CD4-positive, alpha-beta T cell (primary cell): ENCODE measurements around the gene C11orf97. TPM values are rescaled to one million over a fixed set of nuclear protein-coding genes. Genes with fewer than 3 reads are reported as not detected.

Experiments used
- ATAC-seq: fragments of 200-7000 bp; cut with Tn5 transposase; one replicate; pipeline ENCODE4 v1.10.0; 2022; ENCODE audit warnings: mild to moderate bottlenecking; ENCODE audit not compliant: poor library complexity
- CTCF ChIA-PET: fragments of 350-600 bp; sonication (Branson Sonifier 250); formaldehyde crosslinking; loops from one replicate; lab custom pipeline; 2021; ENCODE audit warnings: antibody characterized with exemption, inconsistent platforms; lab: Charles Lee
- POLR2A ChIA-PET: fragments of 350-600 bp; sonication (Branson Sonifier 250); formaldehyde crosslinking; loops from one replicate; lab custom pipeline; 2021; ENCODE audit warnings: antibody characterized with exemption, inconsistent platforms; lab: Charles Lee
- DNase-seq, 14 experiments: peaks; one replicate each; pipeline ENCODE4 v3.0.0-alpha.2; 2013 to 2020; ENCODE audit warnings: mixed read lengths in 2 of 14
- H3K27ac ChIP-seq, 2 donors: one replicate each; pipeline versions ENCODE4 v1.5.1 to v1.7.0; 2013; ENCODE audit warnings: low read length in 2 of 2, low read depth in 1 of 2, mild to moderate bottlenecking in 1 of 2
- H3K27me3 ChIP-seq, 2 experiments: 1 replicate in 1 of 2; 2 replicates in 1 of 2; pipeline versions ENCODE4 v1.6.1 to v1.7.0; 2013; ENCODE audit warnings: low read length in 2 of 2, control low read depth in 1 of 2, mild to moderate bottlenecking in 1 of 2, moderate library complexity in 1 of 2; ENCODE audit not compliant: insufficient read depth in 2 of 2, control insufficient read depth in 1 of 2
- H3K36me3 ChIP-seq: one replicate; pipeline ENCODE4 v1.6.1; 2013; ENCODE audit warnings: low read length, control low read depth; ENCODE audit not compliant: insufficient read depth
- H3K4me1 ChIP-seq: one replicate; pipeline ENCODE4 v1.6.1; 2013; ENCODE audit warnings: low read length, control low read depth; ENCODE audit not compliant: insufficient read depth
- H3K4me3 ChIP-seq: one replicate; pipeline ENCODE4 v1.5.1; 2013; ENCODE audit warnings: mild to moderate bottlenecking, low read length, moderate library complexity
- H3K9me3 ChIP-seq, 2 experiments: 1 replicate in 1 of 2; 2 replicates in 1 of 2; pipeline versions ENCODE4 v1.6.1 to v1.7.0; 2013; ENCODE audit warnings: low read length in 2 of 2, mild to moderate bottlenecking in 2 of 2, control low read depth in 1 of 2, moderate library complexity in 1 of 2; ENCODE audit not compliant: control insufficient read depth in 1 of 2, insufficient read depth in 1 of 2
- H3K27ac Mint-ChIP-seq: one replicate; pipeline ENCODE4 v1.8.0; 2020; ENCODE audit warnings: mixed read lengths
- H3K27me3 Mint-ChIP-seq: one replicate; pipeline ENCODE4 v1.8.0; 2021; ENCODE audit warnings: mixed read lengths
- H3K36me3 Mint-ChIP-seq: one replicate; pipeline ENCODE4 v1.8.0; 2021; ENCODE audit warnings: low read depth, mixed read lengths
- H3K4me1 Mint-ChIP-seq: one replicate; pipeline ENCODE4 v1.8.0; 2021; ENCODE audit warnings: low read depth, mixed read lengths
- H3K4me3 Mint-ChIP-seq: one replicate; pipeline ENCODE4 v1.8.0; 2020; ENCODE audit warnings: mild to moderate bottlenecking, mixed read lengths
- H3K9me3 Mint-ChIP-seq: one replicate; pipeline ENCODE4 v1.8.0; 2020; ENCODE audit warnings: mixed read lengths
- CTCF ChIP-seq: fragments of 200-600 bp; IDR thresholded peaks from one replicate; pipeline ENCODE4 v1.8.0; 2022; ENCODE audit warnings: antibody characterized with exemption, mild to moderate bottlenecking
- intact Hi-C, 2 experiments: fragments of 100-400 bp; cut with DNase I in 1 of 2; cut with micrococcal nuclease in 1 of 2; formaldehyde crosslinking; loops; one replicate each; pipeline versions ENCODE4 v1.15.1 to v1.9.0; 2023 to 2025; cut with DNase I, micrococcal nuclease
- total RNA-seq, 174 experiments: library from RNA in 2 of 174; stranded (reverse) in 2 of 174; gene quantifications; one replicate each; pipeline ENCODE4 v1.2.3 and lab custom pipeline; 2021 to 2026

Gene C11orf97
- total RNA-seq, 2 experiments from 2014 or later = not detected

GRCh38 chr11:94507485-94507884 lies 4.8 kb upstream of the C11orf97 start:
- intact Hi-C loops = loop anchor here (2.0 to 10.0 kb wide), 4 partner anchors 183 to 1563 kb away; no protein-coding TSS in a partner anchor
- Histone ChIP-seq H3K4me3 (no peak overlapping the region), H3K4me1 (peaks cover 8% of the 10 kb centered on the region), H3K27me3 (peaks cover 6 to 13% of the 10 kb centered on the region in 2 experiments), H3K36me3 (no peaks in the 10 kb centered on the region), H3K27ac (no peak overlapping the region), H3K9me3 (no peaks in the 10 kb centered on the region)
- POLR2A ChIA-PET = no interaction called here
- TF ChIP-seq CTCF = no peak
- Mint-ChIP-seq H3K36me3 (peaks cover 6% of the 10 kb centered on the region), H3K27me3 (peaks cover 35% of the 10 kb centered on the region), H3K9me3 (no peaks in the 10 kb centered on the region), H3K27ac (no peak overlapping the region), H3K4me3 (no peak overlapping the region), H3K4me1 (peaks cover 8% of the 10 kb centered on the region)
- no peak for DNase-seq
- ATAC-seq = no peak
- CTCF ChIA-PET = no interaction called here

- Mint-ChIP-seq H3K27me3 (peaks cover 60% of the 10 kb centered on the region), H3K4me1 (peaks cover 18% of the 10 kb centered on the region), H3K4me3 (peak overlapping the region; percentile 11), H3K27ac (no peak overlapping the region), H3K9me3 (no peaks in the 10 kb centered on the region), H3K36me3 (no peaks in the 10 kb centered on the region)
- H3K36me3 ChIP-seq = no peaks in the 10 kb centered on the region
- ATAC-seq (no peak), DNase-seq (no peak)
- POLR2A ChIA-PET = interaction anchor here (1.1 kb wide), 1 partner anchor 556 kb away, joined by 3 read pairs; no protein-coding TSS in a partner anchor
- H3K27ac ChIP-seq = no peak overlapping the region
- H3K9me3 ChIP-seq = no peaks in the 10 kb centered on the region
- H3K4me1 ChIP-seq = peaks cover 10% of the 10 kb centered on the region
- no peak for TF ChIP-seq CTCF
- H3K4me3 ChIP-seq = no peak overlapping the region
- intact Hi-C loops = loop anchor here in 1 of 2 experiments (10.0 kb wide), 1 partner anchor 1282 kb away; the partner anchor contains the start of gene CEP57
- H3K27me3 ChIP-seq = peaks cover 10 to 22% of the 10 kb centered on the region in 2 experiments
- CTCF ChIA-PET = interaction anchor here (1.4 to 1.5 kb wide), 2 partner anchors 9 to 18 kb away, joined by 3 read pairs; no protein-coding TSS in a partner anchor
Measured at GRCh38 chr11:94513091-94513490, 830 bp downstream of the C11orf97 start.

GRCh38 chr11:94515398-94515797 lies 3.1 kb downstream of the C11orf97 start:
- no peaks in the 10 kb centered on the region for H3K36me3 Mint-ChIP-seq
- H3K4me3 Mint-ChIP-seq = no peak overlapping the region
- ChIA-PET CTCF (interaction anchor here (1.4 kb wide), 1 partner anchor 10 kb away, joined by 4 read pairs; no protein-coding TSS in a partner anchor), POLR2A (no interaction called here)
- Histone ChIP-seq H3K4me1 (peaks cover 10% of the 10 kb centered on the region), H3K9me3 (no peaks in the 10 kb centered on the region), H3K36me3 (no peaks in the 10 kb centered on the region), H3K27ac (no peak overlapping the region), H3K27me3 (peaks cover 10 to 20% of the 10 kb centered on the region in 2 experiments), H3K4me3 (no peak overlapping the region)
- H3K27me3 Mint-ChIP-seq = peaks cover 48% of the 10 kb centered on the region
- H3K27ac Mint-ChIP-seq = no peak overlapping the region
- intact Hi-C loops = loop anchor here (5.0 to 10.0 kb wide), 3 partner anchors 1252 to 1912 kb away; partner anchors contain the start of gene CEP57 (in 1 of the 2)
- ATAC-seq = no peak
- no peak for DNase-seq
- no peak for TF ChIP-seq CTCF
- H3K9me3 Mint-ChIP-seq = no peaks in the 10 kb centered on the region
- H3K4me1 Mint-ChIP-seq = peaks cover 18% of the 10 kb centered on the region
